Thoracic aorta (tissue), 2 donors: Measurements from ENCODE around the gene FAM107A. TPM values are rescaled to one million over a fixed set of nuclear protein-coding genes. Genes with fewer than 3 reads are reported as not detected.

Experiments used
- ATAC-seq: fragments of 150-250 bp; one replicate; pipeline ENCODE4 v1.8.0; 2017; ENCODE audit warnings: low read depth; ENCODE audit not compliant: insufficient number of reproducible peaks, low FRiP score
- DNase-seq: peaks from one replicate; pipeline ENCODE4 v3.0.0-alpha.2; 2020; ENCODE audit warnings: low spot score
- H3K27ac ChIP-seq, 2 donors: fragments of 200-600 bp; sonication (generic); 1 replicate in 1 of 2; 2 replicates in 1 of 2; pipeline ENCODE4 v1.5.1; 2016; ENCODE audit warnings: mild to moderate bottlenecking in 2 of 2, moderate library complexity in 2 of 2
- H3K27me3 ChIP-seq: fragments of 200-600 bp; sonication (generic); replicated peaks from 2 replicates; pipeline ENCODE4 v1.6.0; 2016; ENCODE audit warnings: mild to moderate bottlenecking; ENCODE audit not compliant: insufficient read depth
- H3K36me3 ChIP-seq: fragments of 200-600 bp; sonication (generic); one replicate; pipeline ENCODE4 v1.5.1; 2016
- H3K4me1 ChIP-seq, 2 donors: fragments of 200-600 bp; sonication (generic); 1 replicate in 1 of 2; 2 replicates in 1 of 2; pipeline versions ENCODE4 v1.5.1 to v1.6.0; 2016; ENCODE audit warnings: low read depth in 2 of 2, mild to moderate bottlenecking in 1 of 2; ENCODE audit not compliant: control insufficient read depth in 1 of 2
- H3K4me3 ChIP-seq: fragments of 200-600 bp; sonication (generic); 2 replicates; pipeline ENCODE4 v1.5.1; 2016; ENCODE audit warnings: mild to moderate bottlenecking
- H3K9me3 ChIP-seq: fragments of 200-600 bp; sonication (generic); 2 replicates; pipeline ENCODE4 v1.5.1; 2016
- CTCF ChIP-seq: fragments of 200-600 bp; sonication (generic); IDR thresholded peaks from one replicate; pipeline ENCODE4 v1.5.1; 2019; ENCODE audit warnings: antibody characterized with exemption
- total RNA-seq, 2 donors: library from RNA; depleted of rRNA; stranded (reverse); fragments of >200 nt; gene quantifications; one replicate each; pipeline versions ENCODE4 v1.1.0 to v1.2.3, GENCODE V29; 2016

FAM107A gene
- total RNA-seq, 2 donors from 2014 or later, result 25.3 to 63.6 TPM

DNA sequence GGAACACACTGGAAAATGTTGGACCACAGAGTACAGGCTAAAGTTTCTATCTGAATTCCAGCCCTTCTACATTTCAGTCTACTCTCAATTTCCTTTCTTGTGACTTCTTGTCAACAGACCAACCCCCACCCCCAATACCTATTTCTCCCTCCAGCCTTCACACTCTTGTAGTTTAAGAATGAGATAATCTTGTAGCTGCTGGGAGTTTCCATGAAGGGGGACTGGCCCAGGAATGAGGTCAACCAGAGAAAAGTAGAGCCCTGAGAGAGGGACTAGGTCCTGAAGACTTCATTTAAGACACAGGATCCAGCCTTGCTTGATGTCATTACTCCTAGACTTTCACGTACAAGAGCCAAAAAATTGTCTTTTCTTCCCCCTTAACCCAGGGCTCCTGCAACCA is 29.5 kb upstream of the FAM107A start:
- H3K4me3 ChIP-seq, result no peak overlapping the region
- H3K4me1 ChIP-seq, result no peaks in the 10 kb centered on the region
- ATAC-seq, result no peak
- DNase-seq, result no peak
- no peak for TF ChIP-seq CTCF
- H3K9me3 ChIP-seq, result no peaks in the 10 kb centered on the region
- H3K27ac ChIP-seq, result no peak overlapping the region
- no peaks in the 10 kb centered on the region for H3K36me3 ChIP-seq
- no peaks in the 10 kb centered on the region for H3K27me3 ChIP-seq

DNA sequence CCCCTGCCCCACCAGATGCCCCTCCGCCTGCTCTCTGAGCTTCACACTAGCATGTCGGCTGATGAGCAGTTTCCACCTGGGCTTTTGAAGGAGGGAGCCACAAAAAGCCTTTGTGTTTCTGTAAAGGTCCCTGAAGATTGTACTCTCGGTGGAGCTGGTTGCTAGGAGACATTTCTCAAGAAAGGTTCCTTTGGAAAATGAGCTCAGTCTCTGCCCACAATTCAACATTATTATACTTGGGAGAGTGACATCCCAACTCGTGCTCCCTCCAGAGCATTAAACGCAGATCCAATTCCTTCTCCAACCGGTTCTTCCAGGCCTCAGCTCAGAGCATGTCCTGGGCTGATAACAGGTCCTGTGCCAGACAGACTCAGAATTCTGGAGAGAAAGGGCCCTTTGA is 26.8 kb upstream of the FAM107A start:
- H3K27me3 ChIP-seq, result no peaks in the 10 kb centered on the region
- H3K9me3 ChIP-seq, result no peaks in the 10 kb centered on the region
- ATAC-seq (no peak), DNase-seq (no peak)
- H3K4me3 ChIP-seq, result no peak overlapping the region
- H3K36me3 ChIP-seq, result no peaks in the 10 kb centered on the region
- no peaks in the 10 kb centered on the region for H3K4me1 ChIP-seq
- no peak overlapping the region for H3K27ac ChIP-seq
- no peak for TF ChIP-seq CTCF

DNA sequence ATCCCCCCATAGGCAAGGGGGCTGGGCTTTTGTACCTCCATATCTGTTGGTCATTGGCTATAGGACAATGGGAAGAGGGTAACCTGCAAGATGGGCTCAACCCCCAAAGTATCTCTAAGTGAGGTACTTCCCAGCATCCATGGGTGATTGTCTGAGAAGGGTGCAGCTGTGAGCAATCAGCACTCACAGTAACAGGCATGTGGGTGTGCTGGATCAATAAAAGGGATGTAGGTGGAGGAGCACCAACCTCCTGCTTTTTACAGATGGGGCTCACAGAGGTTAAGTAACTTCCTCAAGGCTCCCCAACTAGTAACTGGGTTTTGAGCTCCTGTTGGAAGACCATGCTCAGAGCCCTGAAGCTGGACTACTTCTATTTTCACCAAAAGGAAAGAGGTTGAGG is 26.4 kb upstream of the FAM107A start:
- no peaks in the 10 kb centered on the region for H3K4me1 ChIP-seq
- ATAC-seq (no peak), DNase-seq (no peak)
- no peak overlapping the region for H3K4me3 ChIP-seq
- TF ChIP-seq CTCF, result no peak
- no peaks in the 10 kb centered on the region for H3K36me3 ChIP-seq
- H3K27me3 ChIP-seq, result no peaks in the 10 kb centered on the region
- H3K27ac ChIP-seq, result no peak overlapping the region
- no peaks in the 10 kb centered on the region for H3K9me3 ChIP-seq

GRCh38 chr3:58597770-58598310 is 20.6 kb upstream of the FAM107A start:
- Histone ChIP-seq H3K36me3 (no peaks in the 10 kb centered on the region), H3K4me1 (no peaks in the 10 kb centered on the region), H3K27ac (no peak overlapping the region), H3K4me3 (no peak overlapping the region), H3K9me3 (no peaks in the 10 kb centered on the region), H3K27me3 (no peaks in the 10 kb centered on the region)
- no peak for DNase-seq
- TF ChIP-seq CTCF, result no peak
- no peak for ATAC-seq

DNA sequence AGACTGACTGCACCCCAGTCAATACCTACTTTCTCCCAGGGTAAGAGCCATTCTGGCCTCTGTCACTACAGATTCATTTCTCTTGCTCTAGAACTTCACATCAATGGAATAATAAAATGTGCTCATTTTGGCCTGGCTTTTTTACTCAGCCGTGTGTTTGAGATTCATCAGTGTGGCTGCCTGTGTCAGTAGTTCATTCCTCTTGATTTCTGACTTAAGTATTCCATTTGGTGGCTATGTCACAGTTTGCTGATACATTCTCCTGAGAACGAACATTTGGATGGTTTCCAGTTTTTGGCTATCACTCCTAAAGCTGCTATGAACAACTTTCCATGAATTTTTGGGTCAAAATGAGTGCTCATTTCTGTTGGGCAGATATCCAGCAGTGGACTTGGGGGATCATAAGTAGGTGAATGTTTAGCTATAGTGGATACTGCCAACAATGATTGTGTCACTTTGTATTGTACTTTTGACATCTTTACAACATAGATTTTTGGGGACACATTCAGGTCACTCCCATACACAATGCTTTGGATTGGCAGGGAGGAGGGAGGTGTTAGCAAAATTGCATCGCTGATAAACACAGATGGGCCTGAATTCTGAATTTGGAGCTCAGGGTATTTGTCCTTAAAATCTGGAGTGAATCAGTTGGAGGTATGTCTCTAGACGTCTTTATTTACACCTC is 19.8 kb upstream of the FAM107A start:
- Histone ChIP-seq H3K4me1 (no peaks in the 10 kb centered on the region), H3K36me3 (no peaks in the 10 kb centered on the region), H3K4me3 (no peak overlapping the region), H3K27me3 (no peaks in the 10 kb centered on the region), H3K9me3 (no peaks in the 10 kb centered on the region), H3K27ac (no peak overlapping the region)
- no peak for DNase-seq
- TF ChIP-seq CTCF, result no peak
- no peak for ATAC-seq
